GM12878 (cell line): Measurements from ENCODE around the gene MALT1. TPM values are rescaled to one million over a fixed set of nuclear protein-coding genes. Genes with fewer than 3 reads are reported as not detected.

Experiments
- ATAC-seq: fragments of 200-7000 bp; cut with Tn5 transposase; 3 replicates; pipeline ENCODE4 v1.9.1; 2020; ENCODE audit warnings: mild to moderate bottlenecking, moderate library complexity
- BruUV-seq: library from RNA; stranded (reverse); fragments of 400-500 nt; replicated peaks from 2 replicates; lab custom pipeline; 2021; lab: Mats Ljungman, UMichigan
- CTCF ChIA-PET: fragments of 300-600 bp; sonication (Branson Sonifier 250); formaldehyde crosslinking; extraction: SDS; loops from one replicate; lab custom pipeline; 2021; ENCODE audit warnings: inconsistent platforms; lab: Yijun Ruan, JAX
- POLR2A ChIA-PET: fragments of 350-600 bp; formaldehyde crosslinking; extraction: SDS; loops from one replicate; lab custom pipeline; 2021; ENCODE audit warnings: inconsistent platforms; lab: Charles Lee
- RAD21 ChIA-PET: fragments of 300-600 bp; sonication (Branson Sonifier 250); formaldehyde crosslinking; loops from one replicate; lab custom pipeline; 2023; ENCODE audit warnings: antibody characterized with exemption; ENCODE audit not compliant: unreplicated experiment; lab: Charles Lee
- SMC1A ChIA-PET: fragments of 300-600 bp; sonication (Branson Sonifier 250); formaldehyde crosslinking; loops from one replicate; lab custom pipeline; 2023; ENCODE audit not compliant: unreplicated experiment, uncharacterized antibody; lab: Charles Lee
- DNase-seq: peaks from one replicate; pipeline ENCODE4 v3.0.0-alpha.2; 2011; ENCODE audit warnings: low read depth, low spot score
- FAIRE-seq: peaks from 3 replicates; lab custom pipeline; 2011; peaks lifted over from hg19 to GRCh38; lab: Jason Lieb, UNC
- H2AFZ ChIP-seq: 2 replicates; pipeline ENCODE4 v1.6.0; 2011; ENCODE audit warnings: low read depth, low read length, control low read depth; ENCODE audit not compliant: control insufficient read depth
- H3K27ac ChIP-seq: 2 replicates; pipeline ENCODE4 v1.5.1; 2011; ENCODE audit warnings: control low read depth; ENCODE audit not compliant: control insufficient read depth, insufficient read depth
- H3K27me3 ChIP-seq, 2 experiments: replicated peaks in 1 of 2; 2 replicates each; pipeline versions ENCODE4 v1.6.0 to v1.6.1; 2011; ENCODE audit warnings: low read length in 1 of 2; ENCODE audit not compliant: control insufficient read depth in 2 of 2, insufficient read depth in 2 of 2
- H3K36me3 ChIP-seq, 2 experiments: 2 replicates each; pipeline ENCODE4 v1.5.1; 2011; ENCODE audit warnings: low read length in 1 of 2; ENCODE audit not compliant: control insufficient read depth in 2 of 2, insufficient read depth in 2 of 2
- H3K4me1 ChIP-seq: 2 replicates; pipeline ENCODE4 v1.6.1; 2011; ENCODE audit warnings: mild to moderate bottlenecking, low read length, moderate library complexity, mixed read lengths; ENCODE audit not compliant: control insufficient read depth, insufficient read depth
- H3K4me2 ChIP-seq: 2 replicates; pipeline ENCODE4 v1.6.0; 2011; ENCODE audit warnings: control low read depth; ENCODE audit not compliant: control insufficient read depth, insufficient read depth
- H3K4me3 ChIP-seq: fragments of 200-600 bp; sonication (generic); 2 replicates; pipeline ENCODE4 v1.5.1; 2016
- H3K79me2 ChIP-seq: 2 replicates; pipeline ENCODE4 v1.6.0; 2011; ENCODE audit warnings: low read length; ENCODE audit not compliant: control insufficient read depth, insufficient read depth
- H3K9ac ChIP-seq: 2 replicates; pipeline ENCODE4 v1.8.0; 2011; ENCODE audit warnings: low read length, control low read depth, mixed read lengths; ENCODE audit not compliant: control insufficient read depth, insufficient read depth
- H3K9me3 ChIP-seq: replicated peaks from 3 replicates; pipeline ENCODE4 v1.5.1; 2011; ENCODE audit warnings: mild to moderate bottlenecking, low read length; ENCODE audit not compliant: control insufficient read depth, insufficient read depth
- H4K20me1 ChIP-seq: 2 replicates; pipeline ENCODE4 v1.6.0; 2011; ENCODE audit not compliant: control insufficient read depth, insufficient read depth
- BACH1 ChIP-seq: fragments of 450-650 bp; IDR thresholded peaks from 2 replicates; pipeline ENCODE4 v1.6.1; 2017; ENCODE audit warnings: mild to moderate bottlenecking, borderline replicate concordance
- BCL3 ChIP-seq: IDR thresholded peaks from 2 replicates; pipeline ENCODE4 v1.6.1; 2011; ENCODE audit warnings: borderline replicate concordance, low read depth, mild to moderate bottlenecking, moderate library complexity, low read length; ENCODE audit not compliant: insufficient read depth, poor library complexity, severe bottlenecking
- CREM ChIP-seq: IDR thresholded peaks from 2 replicates; pipeline ENCODE4 v1.6.1; 2014; ENCODE audit warnings: antibody characterized with exemption, low read depth
- IKZF2 ChIP-seq, 2 experiments: fragments of 450-650 bp; IDR thresholded peaks; 2 replicates each; pipeline ENCODE4 v1.6.1; 2017; ENCODE audit warnings: mild to moderate bottlenecking in 2 of 2, moderate library complexity in 2 of 2
- IRF4 ChIP-seq: IDR thresholded peaks from 2 replicates; pipeline ENCODE4 v1.6.1; 2011; ENCODE audit warnings: low read depth, low read length
- JUNB ChIP-seq: IDR thresholded peaks from 2 replicates; pipeline ENCODE4 v1.6.1; 2016; ENCODE audit warnings: antibody characterized with exemption, mild to moderate bottlenecking
- LARP7 ChIP-seq: fragments of 450-650 bp; IDR thresholded peaks from 2 replicates; pipeline ENCODE4 v1.6.1; 2017; ENCODE audit warnings: mild to moderate bottlenecking
- MYC ChIP-seq: IDR thresholded peaks from 2 replicates; pipeline ENCODE4 v1.6.1; 2011; ENCODE audit warnings: mild to moderate bottlenecking, low read length, moderate library complexity, inconsistent platforms; ENCODE audit not compliant: insufficient read depth, insufficient replicate concordance, insufficient read length, severe bottlenecking
- NFIC ChIP-seq: IDR thresholded peaks from 2 replicates; pipeline ENCODE4 v1.6.1; 2012; ENCODE audit warnings: low read depth, mild to moderate bottlenecking, inconsistent platforms, low read length, moderate library complexity
- PML ChIP-seq: IDR thresholded peaks from 2 replicates; pipeline ENCODE4 v1.6.1; 2012; ENCODE audit warnings: low read length, inconsistent platforms
- POLR2AphosphoS5 ChIP-seq: IDR thresholded peaks from 2 replicates; pipeline ENCODE4 v1.6.1; 2011; ENCODE audit warnings: mild to moderate bottlenecking, low read length, inconsistent platforms
- RAD51 ChIP-seq: fragments of 450-650 bp; IDR thresholded peaks from 2 replicates; pipeline ENCODE4 v1.6.1; 2016; ENCODE audit warnings: moderate library complexity, mild to moderate bottlenecking, inconsistent platforms
- RUNX3 ChIP-seq: IDR thresholded peaks from 2 replicates; pipeline ENCODE4 v1.6.1; 2012; ENCODE audit warnings: low read length, inconsistent platforms
- TCF12 ChIP-seq: IDR thresholded peaks from 2 replicates; pipeline ENCODE4 v1.6.1; 2011; ENCODE audit warnings: low read depth, mild to moderate bottlenecking, low read length
- TCF7 ChIP-seq: IDR thresholded peaks from 2 replicates; pipeline ENCODE4 v1.6.1; 2014; ENCODE audit warnings: antibody characterized with exemption, borderline replicate concordance
- YY1 ChIP-seq: IDR thresholded peaks from 2 replicates; pipeline ENCODE4 v1.6.1; 2011; ENCODE audit warnings: low read depth, mild to moderate bottlenecking, low read length
- ZBTB33 ChIP-seq: fragments of 450-650 bp; IDR thresholded peaks from 2 replicates; pipeline ENCODE4 v1.6.1; 2017; ENCODE audit warnings: mild to moderate bottlenecking
- WGBS: methylation state at CpG from one replicate; pipeline ENCODE4 v1.1.6; 2016; ENCODE audit warnings: low lambda C conversion rate; ENCODE audit not compliant: insufficient replicate concordance, insufficient coverage; ENCODE audit errors: missing lambda C conversion rate; 5-methylcytosine and 5-hydroxymethylcytosine counted together
- in situ Hi-C: fragments of 300-500 bp; cut with MboI; formaldehyde crosslinking; loops from 9 replicates; pipeline ENCODE4 v1.14.3; 2018; ENCODE audit warnings: mixed read lengths
- intact Hi-C: fragments of 100-400 bp; cut with micrococcal nuclease; formaldehyde crosslinking; loops from one replicate; pipeline ENCODE4 v1.14.2; 2022; ENCODE audit not compliant: unreplicated experiment
- polyA plus RNA-seq, 11 experiments: library from polyadenylated mRNA; depleted of rRNA in 4 of 11; unstranded in 6 of 11; stranded (reverse) in 5 of 11; fragments of >200 nt; fragmentation: Nextera tagmentation in 4 of 11; fragmentation: Illumina TruSeq in 1 of 11; extraction: Ambion mirVana in 4 of 11; extraction: Trizol in 1 of 11; gene quantifications; 1 replicate in 1 of 11; 2 replicates in 10 of 11; pipeline versions ENCODE4 v1.2.1 to v1.2.3, GENCODE V29; 2011 to 2016; ENCODE audit warnings: inconsistent platforms in 2 of 11, missing spikeins in 2 of 11, low read depth in 1 of 11
- total RNA-seq, 4 experiments: library from RNA; depleted of rRNA in 3 of 4; stranded (reverse); fragments of >200 nt in 3 of 4; fragmentation: Illumina TruSeq in 1 of 4; extraction: Trizol in 1 of 4; gene quantifications; 2 replicates each; pipeline versions ENCODE4 v1.2.1 to v1.2.3, GENCODE V29; 2013 to 2021
- TF ChIP-seq, protein P1 (sequence below): IDR thresholded peaks from 2 replicates; pipeline ENCODE4 v1.6.1; 2011; ENCODE audit warnings: borderline replicate concordance, low read depth, mild to moderate bottlenecking, moderate library complexity, mixed read lengths, low read length; ENCODE audit not compliant: insufficient read depth; ENCODE audit errors: extremely low read length

The MALT1 gene
- total and polyA plus RNA-seq, 10 of the 15 experiments (the other 5 are each of a cell fraction or from before 2014, with no cell fraction given): 17.6 to 126 (median 45.4) TPM

- CTCF ChIA-PET: interaction anchor here (1.0 to 1.5 kb wide), 3 partner anchors 9 to 22 kb away, joined by 3 to 4 read pairs (median 3); no protein-coding TSS in a partner anchor
- TF ChIP-seq IKZF2 (IDR thresholded peaks at IDR 0.05) (0 out of 4 replicates have a peak, but pooled peaks of 1 of the 2 experiments have one; percentile 17), RUNX3 (peak; percentile 48), ZBTB33 (no peak), JUNB (peak; percentile 51), LARP7 (no peak), NFIC (peak; percentile 35; the same call in 1 of the 2 replicates), PML (no peak), IRF4 (0 out of 2 replicates have a peak, but pooled peaks have one; percentile 20), CREM (peak; percentile 26; the same call in 1 of the 2 replicates), TCF7 (no peak), POLR2AphosphoS5 (no peak), BCL3 (no peak), BACH1 (peak; percentile 55; the same call in 1 of the 2 replicates), YY1 (no peak), RAD51 (no peak), MYC (no peak), TCF12 (no peak)
- TF ChIP-seq, protein P1, sequence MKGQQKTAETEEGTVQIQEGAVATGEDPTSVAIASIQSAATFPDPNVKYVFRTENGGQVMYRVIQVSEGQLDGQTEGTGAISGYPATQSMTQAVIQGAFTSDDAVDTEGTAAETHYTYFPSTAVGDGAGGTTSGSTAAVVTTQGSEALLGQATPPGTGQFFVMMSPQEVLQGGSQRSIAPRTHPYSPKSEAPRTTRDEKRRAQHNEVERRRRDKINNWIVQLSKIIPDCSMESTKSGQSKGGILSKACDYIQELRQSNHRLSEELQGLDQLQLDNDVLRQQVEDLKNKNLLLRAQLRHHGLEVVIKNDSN: no peak
Measured at GRCh38 chr18:58635891-58636290, 35.4 kb upstream of the MALT1 start.

More at GRCh38 chr18:58635891-58636290, 35.4 kb upstream of the MALT1 start:
- peaks cover 61% of the 10 kb centered on the region for H3K4me1 ChIP-seq
- BruUV-seq: no TSS peak
- no peaks in the 10 kb centered on the region for H3K36me3 ChIP-seq
- ATAC-seq (peak; percentile 32), DNase-seq (peak; percentile 38), FAIRE-seq (no peak)
- H4K20me1 ChIP-seq: no peaks in the 10 kb centered on the region
- in situ Hi-C loops (no loop called here), intact Hi-C loops (loop anchor here (1.0 to 2.0 kb wide), 2 partner anchors 17 to 21 kb away; no protein-coding TSS in a partner anchor)
- no peak overlapping the region; the same call in 1 of the 2 replicates for H3K4me2 ChIP-seq
- ChIA-PET RAD21 (interaction anchor here (0.9 to 1.3 kb wide), 4 partner anchors 11 to 36 kb away, joined by 3 to 5 read pairs (median 4); partner anchors contain the start of gene MALT1), SMC1A (interaction anchor here (0.7 to 2.3 kb wide), 11 partner anchors 8 to 1327 kb away, joined by 3 to 7 read pairs (median 4); no protein-coding TSS in a partner anchor), POLR2A (interaction anchor here (0.9 to 3.2 kb wide), 4 partner anchors 10 to 91 kb away, joined by 3 to 11 read pairs (median 4); no protein-coding TSS in a partner anchor)
- H3K27me3 ChIP-seq: no peaks in the 10 kb centered on the region
- peaks cover 4% of the 10 kb centered on the region; the same call in 2 of the 3 replicates for H3K9me3 ChIP-seq
- H3K79me2 ChIP-seq: no peaks in the 10 kb centered on the region
- WGBS: 51% methylated on average over 4 of the region's 4 CpGs
- H3K4me3 ChIP-seq: no peak overlapping the region
- H3K27ac ChIP-seq: peak overlapping the region; percentile 16; the same call in 1 of the 2 replicates
- no peak overlapping the region for H3K9ac ChIP-seq
- no peak overlapping the region for H2AFZ ChIP-seq
